LoVo (cell line): Measurements from ENCODE around the gene BCAN.

Experiments used
- DNase-seq: peaks from one replicate; pipeline ENCODE4 v3.0.0-alpha.2; 2016; ENCODE audit warnings: low spot score

Gene BCAN

DNA sequence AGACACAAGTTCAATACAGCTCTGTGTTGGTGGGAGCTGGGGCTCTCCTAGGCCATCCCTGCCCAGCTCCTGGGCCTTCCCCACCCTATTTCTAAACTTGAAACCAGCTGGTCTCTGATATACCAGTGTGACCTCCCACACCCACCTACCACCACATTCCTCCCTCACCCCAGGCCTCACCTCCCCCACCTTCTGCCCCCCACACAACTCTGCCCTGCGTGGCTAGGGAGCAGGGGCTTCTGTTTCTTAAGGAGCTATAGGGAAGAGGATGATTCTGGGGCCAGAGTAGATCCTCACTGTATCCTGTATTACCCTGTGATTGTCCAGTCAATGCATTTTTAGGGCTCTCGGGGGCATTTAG, 18.8 kb downstream of the BCAN start:
- no peak for DNase-seq

GRCh38 chr1:156662005-156662799, 20.3 kb downstream of the BCAN start:
- DNase-seq: no peak

DNA sequence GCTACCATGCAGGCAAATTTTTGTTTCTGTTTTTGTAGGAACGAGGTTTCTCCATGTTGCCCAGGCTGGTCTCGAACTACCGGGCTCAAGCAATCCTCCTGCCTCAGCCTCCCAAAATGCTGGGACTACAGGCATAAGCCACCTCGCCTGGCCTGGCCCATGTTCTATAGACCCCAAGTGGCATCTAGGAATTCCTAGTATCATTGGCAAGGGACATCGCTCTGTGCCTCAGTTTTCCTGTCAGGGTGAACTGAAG, 20.8 kb downstream of the BCAN start:
- DNase-seq: no peak

DNA sequence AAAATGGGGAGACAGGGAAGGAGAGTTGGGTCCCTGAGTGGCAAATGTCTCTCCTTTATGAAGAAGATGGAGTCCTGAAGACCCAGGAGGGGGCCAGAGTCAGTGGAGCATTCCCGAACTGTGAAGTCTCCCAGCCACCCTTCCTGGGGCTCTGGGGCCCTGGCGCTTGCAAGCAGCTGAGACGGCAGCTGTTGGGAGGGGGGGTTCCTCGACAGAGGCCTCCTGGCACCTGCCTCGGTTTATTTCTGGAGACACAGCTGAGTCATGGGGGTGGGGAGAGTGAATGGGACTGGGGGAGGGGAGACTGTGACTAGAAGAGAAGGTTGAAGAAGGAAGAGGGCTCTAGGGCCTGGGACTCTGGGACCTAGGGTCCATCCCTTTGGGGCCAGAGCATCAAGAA, 21.3 kb downstream of the BCAN start:
- DNase-seq: no peak

DNA sequence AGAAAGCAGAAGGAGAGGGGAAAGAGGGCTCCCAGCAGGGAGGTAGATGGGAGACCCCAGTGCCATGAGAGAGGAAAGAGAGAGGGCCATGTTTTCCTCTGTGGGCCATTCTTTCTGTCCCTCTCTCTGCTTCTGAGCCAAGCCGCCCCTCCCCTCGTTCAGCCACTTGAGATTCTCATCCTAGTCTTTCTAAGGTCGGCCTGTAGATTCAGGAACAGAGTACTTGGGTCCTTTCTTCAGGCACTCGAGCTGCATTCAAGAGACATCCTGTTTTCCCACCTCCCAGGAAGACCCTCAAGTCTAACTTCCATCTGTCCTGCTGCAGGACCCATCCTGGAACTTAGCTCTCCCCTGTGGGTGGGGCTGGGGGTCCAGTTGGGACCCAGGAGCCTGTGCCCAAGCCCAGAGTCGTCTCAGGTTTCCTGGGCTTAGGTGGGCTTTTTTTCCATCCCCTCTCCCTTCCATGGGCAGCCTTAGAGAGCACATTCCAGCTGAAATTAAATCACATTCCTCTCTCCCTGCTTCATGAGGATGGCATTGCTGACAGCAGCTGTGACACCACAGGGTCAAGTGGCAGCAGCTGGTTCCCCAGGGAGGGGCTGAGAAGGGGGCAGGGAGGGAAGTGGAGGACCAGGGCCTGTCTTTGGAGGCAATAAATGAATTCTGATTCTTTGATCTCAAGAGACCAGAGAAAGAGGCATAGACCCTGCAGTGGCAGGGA, 22.3 kb downstream of the BCAN start:
- DNase-seq: no peak

- no peak for DNase-seq
These were observed 23.0 kb downstream of the BCAN start for GRCh38 chr1:156664767-156665411.

- DNase-seq: no peak
These were observed 23.6 kb downstream of the BCAN start for GRCh38 chr1:156665539-156665938.

GRCh38 chr1:156666862-156667609, 25.1 kb downstream of the BCAN start:
- DNase-seq: no peak

- no peak for DNase-seq
These were observed 25.7 kb downstream of the BCAN start for GRCh38 chr1:156667610-156667967.

- no peak for DNase-seq
These were observed 26.2 kb downstream of the BCAN start for GRCh38 chr1:156667968-156668709.

- DNase-seq: no peak
These were observed 27.1 kb downstream of the BCAN start for GRCh38 chr1:156668801-156669637.

GRCh38 chr1:156669794-156670193, 27.9 kb downstream of the BCAN start:
- DNase-seq: no peak

GRCh38 chr1:156670359-156670758, 28.4 kb downstream of the BCAN start:
- DNase-seq: no peak

- DNase-seq: no peak
These were observed 28.9 kb downstream of the BCAN start for GRCh38 chr1:156670791-156671190.

GRCh38 chr1:156671804-156672203, 29.9 kb downstream of the BCAN start:
- no peak for DNase-seq

- DNase-seq: no peak
These were observed 31.6 kb downstream of the BCAN start for GRCh38 chr1:156673387-156674121.

- no peak for DNase-seq
These were observed 33.5 kb downstream of the BCAN start for GRCh38 chr1:156675210-156676113.

GRCh38 chr1:156676114-156676819, 34.4 kb downstream of the BCAN start:
- DNase-seq: no peak
